Erythroblast (primary cell): ENCODE measurements around the gene LIN7A.
"Not testable (repeated sequence)": the region's sequence is repeated elsewhere in the genome, so short reads cannot be mapped to it uniquely, and the experiment has no call there.

Experiments
- GATA1 ChIP-seq: IDR thresholded peaks from 2 replicates; pipeline ENCODE4 v1.6.1; 2011; ENCODE audit warnings: low read depth, mild to moderate bottlenecking, control low read depth, low read length, moderate library complexity
- POLR2A ChIP-seq: IDR thresholded peaks from 2 replicates; pipeline ENCODE4 v1.6.1; 2011; ENCODE audit warnings: mild to moderate bottlenecking, low read length

DNA sequence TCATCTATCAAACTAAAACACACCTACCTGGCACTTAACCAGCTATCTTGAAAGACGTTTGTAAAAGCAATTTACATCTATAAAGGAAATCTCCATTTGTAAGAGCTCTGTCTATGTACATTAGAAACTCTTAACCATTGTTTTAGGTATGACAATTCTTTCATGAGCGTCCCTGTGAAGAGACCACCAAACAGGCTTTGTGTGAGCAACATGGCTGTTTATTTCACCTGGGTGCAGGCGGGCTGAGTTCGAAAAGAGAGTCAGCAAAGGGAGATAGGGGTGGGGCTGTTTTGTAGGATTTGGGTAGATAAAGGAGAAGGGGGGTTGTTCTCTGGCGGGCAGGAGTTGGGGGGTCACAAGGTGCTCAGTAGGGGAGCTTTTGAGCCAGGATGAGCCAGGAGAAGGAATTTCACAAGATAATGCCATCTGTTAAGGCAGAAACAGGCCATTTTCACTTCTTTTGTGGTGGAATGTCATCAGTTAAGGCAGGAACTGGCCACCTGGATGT lies 154.7 kb downstream of the LIN7A start:
- TF ChIP-seq POLR2A, GATA1: not testable (repeated sequence)
